ENCODE measurements around the gene IGLL5. TPM values are rescaled to one million over a fixed set of nuclear protein-coding genes. Genes with fewer than 3 reads are reported as not detected.
A peak's percentile ranks its signal among the peaks of the same experiment; 100 is the strongest.

IGLL5 gene
- total and polyA plus RNA-seq, 5 donors from 2014 or later, result 0.27 to 1.4 (median 0.39) TPM; not detected in 2

GRCh38 chr22:22933100-22933806 lies 45.6 kb downstream of the IGLL5 start:
- ATAC-seq (ENCODE audit: low read depth in 2 of 2) (no peak), DNase-seq (no peak)
- H3K36me3 Mint-ChIP-seq, result no peaks in the 10 kb centered on the region
- no peak overlapping the region for H3K4me3 ChIP-seq (ENCODE audit: low read depth, low read length)
- H3K4me1 ChIP-seq (ENCODE audit: control insufficient read depth, insufficient read depth, low read length, poor library complexity, severe bottlenecking), result peaks cover 9% of the 10 kb centered on the region
- H3K27me3 Mint-ChIP-seq, result peaks cover 4% of the 10 kb centered on the region
- no peaks in the 10 kb centered on the region for H3K36me3 ChIP-seq (ENCODE audit: control insufficient read depth, insufficient read depth, low read length)
- peak overlapping the region in 1 of 3 donors; percentile 48 for H3K27ac Mint-ChIP-seq
- no peaks in the 10 kb centered on the region for H3K27me3 ChIP-seq (ENCODE audit: control insufficient read depth, insufficient read depth, low read length)
- no peak overlapping the region for H3K27ac ChIP-seq (ENCODE audit: insufficient read depth, low read length, poor library complexity, severe bottlenecking)
- no peaks in the 10 kb centered on the region for H3K9me3 Mint-ChIP-seq
- H3K9me3 ChIP-seq (ENCODE audit: control insufficient read depth in 2 of 2, low read length in 2 of 2), result no peaks in the 10 kb centered on the region
- no peak overlapping the region for H3K4me3 Mint-ChIP-seq
- H3K4me1 Mint-ChIP-seq, result peaks cover 0 to 10% (median 0%) of the 10 kb centered on the region in 4 donors

DNA sequence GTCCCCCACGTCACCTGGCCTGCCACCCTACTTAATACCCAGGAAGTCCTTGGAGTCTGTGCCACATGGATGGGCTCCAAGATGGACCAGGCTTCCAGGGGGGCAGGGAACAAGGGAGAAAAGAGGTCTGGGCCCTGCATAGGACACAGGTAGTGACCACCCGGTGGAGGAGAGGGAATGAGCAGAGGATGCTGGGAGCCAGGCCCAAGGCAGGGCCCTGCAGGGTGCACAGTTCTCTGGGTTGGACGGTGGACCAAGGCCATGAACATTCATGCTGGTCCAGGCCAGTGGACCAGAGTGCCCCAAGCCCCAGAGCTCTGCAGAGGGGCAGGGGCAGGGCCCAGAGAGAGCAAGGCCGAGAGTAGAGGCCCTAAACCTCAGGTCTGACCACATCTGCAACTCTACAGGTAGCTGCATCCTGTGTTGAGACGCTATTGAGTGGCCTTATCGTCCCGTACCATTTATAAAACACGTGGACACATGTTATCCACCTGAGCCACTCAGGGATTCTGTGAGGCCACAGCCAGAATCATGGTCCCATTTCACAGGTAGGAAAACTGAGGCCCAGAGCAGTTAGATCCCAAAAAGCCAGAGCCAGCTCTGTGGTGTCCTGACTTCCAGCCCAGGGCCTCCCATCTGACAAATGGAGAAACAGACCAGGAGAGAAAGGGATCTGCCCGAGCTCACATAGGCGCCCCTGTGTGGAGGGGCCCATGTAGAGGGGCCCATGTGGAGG lies 46.4 kb downstream of the IGLL5 start:
- Histone ChIP-seq H3K27ac (ENCODE audit: insufficient read depth, low read length, poor library complexity, severe bottlenecking) (no peak overlapping the region), H3K4me1 (ENCODE audit: control insufficient read depth, insufficient read depth, low read length, poor library complexity, severe bottlenecking) (peaks cover 2% of the 10 kb centered on the region), H3K27me3 (ENCODE audit: control insufficient read depth, insufficient read depth, low read length) (no peaks in the 10 kb centered on the region), H3K4me3 (ENCODE audit: low read depth, low read length) (no peak overlapping the region), H3K9me3 (ENCODE audit: control insufficient read depth in 2 of 2, low read length in 2 of 2) (no peaks in the 10 kb centered on the region), H3K36me3 (ENCODE audit: control insufficient read depth, insufficient read depth, low read length) (no peaks in the 10 kb centered on the region)
- H3K36me3 Mint-ChIP-seq, result no peaks in the 10 kb centered on the region
- no peak overlapping the region for H3K4me3 Mint-ChIP-seq
- peaks cover 4% of the 10 kb centered on the region for H3K27me3 Mint-ChIP-seq
- H3K9me3 Mint-ChIP-seq, result no peaks in the 10 kb centered on the region
- H3K27ac Mint-ChIP-seq, result no peak overlapping the region
- ATAC-seq (ENCODE audit: low read depth in 2 of 2) (no peak), DNase-seq (no peak)
- peaks cover 0 to 3% (median 0%) of the 10 kb centered on the region in 4 donors for H3K4me1 Mint-ChIP-seq

- no peak overlapping the region for H3K27ac ChIP-seq (ENCODE audit: insufficient read depth, low read length, poor library complexity, severe bottlenecking)
- H3K27me3 Mint-ChIP-seq, result peaks cover 4% of the 10 kb centered on the region
- H3K4me3 Mint-ChIP-seq, result no peak overlapping the region
- H3K27me3 ChIP-seq (ENCODE audit: control insufficient read depth, insufficient read depth, low read length), result no peaks in the 10 kb centered on the region
- DNase-seq (no peak), ATAC-seq (ENCODE audit: low read depth in 2 of 2) (no peak)
- H3K9me3 ChIP-seq (ENCODE audit: control insufficient read depth in 2 of 2, low read length in 2 of 2), result no peaks in the 10 kb centered on the region
- H3K9me3 Mint-ChIP-seq, result no peaks in the 10 kb centered on the region
- H3K4me1 ChIP-seq (ENCODE audit: control insufficient read depth, insufficient read depth, low read length, poor library complexity, severe bottlenecking), result no peaks in the 10 kb centered on the region
- no peaks in the 10 kb centered on the region for H3K36me3 Mint-ChIP-seq
- H3K36me3 ChIP-seq (ENCODE audit: control insufficient read depth, insufficient read depth, low read length), result no peaks in the 10 kb centered on the region
- H3K4me1 Mint-ChIP-seq, result peaks cover 0 to 4% (median 0%) of the 10 kb centered on the region in 4 donors
- no peak overlapping the region for H3K4me3 ChIP-seq (ENCODE audit: low read depth, low read length)
- no peak overlapping the region for H3K27ac Mint-ChIP-seq
Observed at GRCh38 chr22:22934543-22935055, 47.0 kb downstream of the IGLL5 start.

DNA sequence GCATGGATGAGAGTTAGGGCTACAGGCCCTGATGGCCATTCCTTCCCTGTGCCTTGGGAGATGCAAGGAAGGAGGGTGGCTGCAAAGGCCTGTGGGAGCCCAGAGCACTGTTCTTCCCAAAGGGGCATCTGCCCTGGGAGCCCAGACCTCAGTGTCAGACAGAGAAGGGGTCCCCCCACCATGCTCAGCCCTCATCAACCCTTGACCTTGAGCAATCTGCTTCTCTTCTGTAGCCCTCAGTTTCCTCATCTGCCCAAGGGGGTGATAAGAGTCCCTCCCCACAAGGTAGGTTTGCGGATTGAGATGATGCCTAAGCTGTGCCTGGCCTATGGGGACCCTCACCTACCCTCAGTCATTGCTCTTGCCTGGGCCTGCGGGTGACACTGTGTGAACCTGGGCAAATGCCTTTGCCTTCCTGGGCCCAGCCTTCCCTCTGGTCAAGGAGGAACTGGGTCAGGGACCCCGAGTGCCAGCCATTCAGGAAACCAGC lies 47.5 kb downstream of the IGLL5 start:
- Mint-ChIP-seq H3K27me3 (peaks cover 4% of the 10 kb centered on the region), H3K36me3 (no peaks in the 10 kb centered on the region), H3K27ac (no peak overlapping the region), H3K4me1 (peaks cover 0 to 6% (median 0%) of the 10 kb centered on the region in 4 donors), H3K9me3 (no peaks in the 10 kb centered on the region), H3K4me3 (no peak overlapping the region)
- no peak for ATAC-seq (ENCODE audit: low read depth in 2 of 2)
- no peaks in the 10 kb centered on the region for H3K27me3 ChIP-seq (ENCODE audit: control insufficient read depth, insufficient read depth, low read length)
- H3K27ac ChIP-seq (ENCODE audit: insufficient read depth, low read length, poor library complexity, severe bottlenecking), result no peak overlapping the region
- H3K9me3 ChIP-seq (ENCODE audit: control insufficient read depth in 2 of 2, low read length in 2 of 2), result no peaks in the 10 kb centered on the region
- no peaks in the 10 kb centered on the region for H3K36me3 ChIP-seq (ENCODE audit: control insufficient read depth, insufficient read depth, low read length)
- no peak for DNase-seq
- no peaks in the 10 kb centered on the region for H3K4me1 ChIP-seq (ENCODE audit: control insufficient read depth, insufficient read depth, low read length, poor library complexity, severe bottlenecking)
- H3K4me3 ChIP-seq (ENCODE audit: low read depth, low read length), result no peak overlapping the region

- Mint-ChIP-seq H3K4me3 (no peak overlapping the region), H3K9me3 (no peaks in the 10 kb centered on the region), H3K4me1 (peaks cover 0 to 8% (median 0%) of the 10 kb centered on the region in 4 donors), H3K36me3 (no peaks in the 10 kb centered on the region), H3K27me3 (peaks cover 4% of the 10 kb centered on the region), H3K27ac (no peak overlapping the region)
- DNase-seq, result no peak
- Histone ChIP-seq H3K4me1 (ENCODE audit: control insufficient read depth, insufficient read depth, low read length, poor library complexity, severe bottlenecking) (no peaks in the 10 kb centered on the region), H3K36me3 (ENCODE audit: control insufficient read depth, insufficient read depth, low read length) (no peaks in the 10 kb centered on the region), H3K27ac (ENCODE audit: insufficient read depth, low read length, poor library complexity, severe bottlenecking) (no peak overlapping the region), H3K9me3 (ENCODE audit: control insufficient read depth in 2 of 2, low read length in 2 of 2) (no peaks in the 10 kb centered on the region), H3K4me3 (ENCODE audit: low read depth, low read length) (no peak overlapping the region), H3K27me3 (ENCODE audit: control insufficient read depth, insufficient read depth, low read length) (no peaks in the 10 kb centered on the region)
- ATAC-seq (ENCODE audit: low read depth in 2 of 2), result peak; percentile 44 to 45
Observed at GRCh38 chr22:22935546-22936157, 48.0 kb downstream of the IGLL5 start.

DNA sequence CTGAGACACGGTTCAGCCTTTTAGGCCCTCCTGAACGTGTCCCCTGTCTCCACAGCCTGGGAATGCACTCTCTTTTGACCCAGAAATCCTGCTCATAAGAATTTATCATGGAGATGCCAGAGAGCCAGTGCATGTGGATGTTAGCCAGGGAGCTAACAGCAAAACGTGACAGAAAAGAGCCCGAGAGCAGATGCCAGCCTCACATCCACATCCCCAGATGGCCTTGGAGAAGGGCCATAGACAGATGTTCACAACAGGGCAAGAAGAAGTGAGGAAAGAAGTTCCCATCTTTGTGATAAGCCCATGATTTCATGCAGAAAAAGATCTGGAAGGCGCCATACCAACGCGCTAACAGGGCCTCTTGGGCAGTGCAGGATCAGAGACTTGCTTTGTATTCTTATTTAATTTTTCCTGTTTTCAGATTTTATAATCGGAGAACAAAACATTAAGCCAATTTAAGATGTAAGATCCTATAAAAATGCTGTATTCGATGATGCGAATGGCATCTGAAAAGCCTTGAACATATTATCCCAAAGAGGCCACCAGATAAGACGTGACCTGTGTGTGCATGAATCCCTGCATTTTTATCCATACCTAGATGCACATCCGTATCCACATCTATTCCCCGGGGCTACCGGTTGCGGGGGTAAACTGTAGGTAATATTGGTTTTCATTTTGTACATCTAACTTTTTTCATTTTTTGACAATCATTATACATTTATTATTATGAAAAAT lies 48.7 kb downstream of the IGLL5 start:
- peaks cover 4% of the 10 kb centered on the region for H3K27me3 Mint-ChIP-seq
- no peak for ATAC-seq (ENCODE audit: low read depth in 2 of 2)
- no peak overlapping the region for H3K4me3 Mint-ChIP-seq
- Histone ChIP-seq H3K36me3 (ENCODE audit: control insufficient read depth, insufficient read depth, low read length) (no peaks in the 10 kb centered on the region), H3K27me3 (ENCODE audit: control insufficient read depth, insufficient read depth, low read length) (no peaks in the 10 kb centered on the region), H3K9me3 (ENCODE audit: control insufficient read depth in 2 of 2, low read length in 2 of 2) (no peaks in the 10 kb centered on the region), H3K27ac (ENCODE audit: insufficient read depth, low read length, poor library complexity, severe bottlenecking) (no peak overlapping the region), H3K4me3 (ENCODE audit: low read depth, low read length) (no peak overlapping the region), H3K4me1 (ENCODE audit: control insufficient read depth, insufficient read depth, low read length, poor library complexity, severe bottlenecking) (no peaks in the 10 kb centered on the region)
- no peak for DNase-seq
- peaks cover 0 to 8% (median 0%) of the 10 kb centered on the region in 4 donors for H3K4me1 Mint-ChIP-seq
- H3K36me3 Mint-ChIP-seq, result no peaks in the 10 kb centered on the region
- H3K9me3 Mint-ChIP-seq, result no peaks in the 10 kb centered on the region
- no peak overlapping the region for H3K27ac Mint-ChIP-seq

DNA sequence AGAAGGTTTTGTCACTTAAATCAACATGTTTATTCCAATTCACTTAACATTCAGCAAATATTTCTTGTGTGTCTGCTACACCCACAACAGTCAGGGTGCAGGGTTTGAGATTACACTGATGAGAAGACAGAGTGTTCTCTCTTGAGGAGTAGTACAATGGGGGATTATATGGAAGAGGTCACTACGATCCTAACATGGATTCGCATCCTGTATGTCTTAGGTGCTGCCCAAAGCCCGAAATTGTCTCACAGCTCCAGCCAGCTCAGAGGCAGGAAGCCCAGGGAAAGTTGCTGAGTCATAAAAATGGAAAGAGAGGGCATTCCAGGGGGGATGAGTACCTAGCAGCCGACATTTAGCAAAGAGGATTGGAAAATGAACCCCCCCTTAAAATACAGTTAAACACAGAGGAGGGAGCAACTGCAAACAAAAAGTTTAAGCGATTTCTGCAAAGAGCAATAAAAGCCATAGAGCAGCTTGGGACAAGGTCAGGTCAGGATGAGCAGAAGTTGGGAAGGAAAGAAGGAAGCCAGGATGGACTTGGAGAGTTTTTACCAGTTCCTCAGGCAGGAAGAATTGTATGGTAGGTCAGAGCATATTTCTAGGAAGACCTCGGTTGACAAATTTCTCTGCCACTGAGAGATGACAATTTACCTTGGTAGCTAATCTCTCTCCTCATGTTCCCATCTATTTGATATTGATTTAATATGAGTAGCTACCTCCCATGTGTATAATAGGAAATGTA lies 49.5 kb downstream of the IGLL5 start:
- H3K27ac Mint-ChIP-seq, result no peak overlapping the region
- Histone ChIP-seq H3K27me3 (ENCODE audit: control insufficient read depth, insufficient read depth, low read length) (no peaks in the 10 kb centered on the region), H3K4me3 (ENCODE audit: low read depth, low read length) (no peak overlapping the region), H3K9me3 (ENCODE audit: control insufficient read depth in 2 of 2, low read length in 2 of 2) (no peaks in the 10 kb centered on the region), H3K4me1 (ENCODE audit: control insufficient read depth, insufficient read depth, low read length, poor library complexity, severe bottlenecking) (no peaks in the 10 kb centered on the region), H3K36me3 (ENCODE audit: control insufficient read depth, insufficient read depth, low read length) (no peaks in the 10 kb centered on the region), H3K27ac (ENCODE audit: insufficient read depth, low read length, poor library complexity, severe bottlenecking) (no peak overlapping the region)
- H3K36me3 Mint-ChIP-seq, result no peaks in the 10 kb centered on the region
- H3K9me3 Mint-ChIP-seq, result no peaks in the 10 kb centered on the region
- H3K27me3 Mint-ChIP-seq, result peaks cover 4% of the 10 kb centered on the region
- ATAC-seq (ENCODE audit: low read depth in 2 of 2) (no peak), DNase-seq (no peak)
- H3K4me1 Mint-ChIP-seq, result peaks cover 0 to 8% (median 0%) of the 10 kb centered on the region in 4 donors
- no peak overlapping the region for H3K4me3 Mint-ChIP-seq

Measured in CD4-positive, CD25-positive, alpha-beta regulatory T cell (primary cell).